Dermis microvascular lymphatic vessel endothelial cell (primary cell): ENCODE data around the gene IL20. TPM values are rescaled to one million over a fixed set of nuclear protein-coding genes. Genes with fewer than 3 reads are reported as not detected.

Experiments
- total RNA-seq: library from RNA; depleted of rRNA; stranded (reverse); fragments of >200 nt; gene quantifications from 2 replicates; pipeline ENCODE4 v1.2.1, GENCODE V29; 2014

The IL20 gene
- total RNA-seq, 1 donor from 2014 or later, result not detected

Other genes starting within 250 kb of the IL20 start
- 15.5 and 19.2 TPM in 2 replicates for gene DYRK3, start 230.1 kb upstream of the IL20 start, total RNA-seq
- gene MAPKAPK2, start 180.7 kb upstream of the IL20 start, total RNA-seq, result 27.0 and 46.1 TPM in 2 replicates
- gene IL19, start 94.8 kb upstream of the IL20 start, total RNA-seq, result not detected in 2 replicates
- not detected in 2 replicates for gene IL10, start 93.1 kb upstream of the IL20 start, total RNA-seq
- not detected in 2 replicates for gene IL24, start 31.8 kb downstream of the IL20 start, total RNA-seq
- gene FCMR, start 56.3 kb downstream of the IL20 start, total RNA-seq, result 0.25 TPM in 1 of 2 replicates, not detected in the other
- gene PIGR, start 80.8 kb downstream of the IL20 start, total RNA-seq, result not detected in 2 replicates
- not detected in 2 replicates for gene FCAMR, start 104.8 kb downstream of the IL20 start, total RNA-seq
- gene C1orf116, start 167.1 kb downstream of the IL20 start, total RNA-seq, result not detected in 2 replicates
- 5.1 and 5.8 TPM in 2 replicates for gene YOD1, start 185.6 kb downstream of the IL20 start, total RNA-seq
- 0.90 and 1.5 TPM in 2 replicates for gene PFKFB2, start 187.7 kb downstream of the IL20 start, total RNA-seq
- 0.13 TPM in 1 of 2 replicates, not detected in the other for gene C4BPB, start 223.2 kb downstream of the IL20 start, total RNA-seq
- gene C4BPA, start 238.6 kb downstream of the IL20 start, total RNA-seq, result not detected in 2 replicates